ENCODE measurements around the gene SLC5A10. TPM values are rescaled to one million over a fixed set of nuclear protein-coding genes. Genes with fewer than 3 reads are reported as not detected.

SLC5A10 gene
- total and polyA plus RNA-seq, 2 experiments from 2014 or later, result 0.10 TPM; not detected in 1

DNA sequence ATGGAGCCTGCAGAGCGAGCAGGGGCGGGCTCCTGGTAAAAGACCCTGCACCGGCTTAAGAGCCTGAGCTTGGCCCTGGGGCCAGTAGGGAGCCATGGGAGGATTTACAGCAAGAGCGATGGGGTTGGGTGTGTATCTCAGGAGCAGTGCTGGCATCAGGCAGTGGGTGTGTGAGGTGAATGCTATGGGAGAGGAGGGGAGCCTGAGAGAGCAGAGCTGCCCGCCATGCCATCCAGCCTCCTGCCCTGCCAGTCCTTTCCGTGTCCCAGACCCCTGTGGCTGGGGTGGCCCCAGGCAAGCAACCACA is 29.3 kb downstream of the SLC5A10 start (continued):
- TF ChIP-seq, protein P1, sequence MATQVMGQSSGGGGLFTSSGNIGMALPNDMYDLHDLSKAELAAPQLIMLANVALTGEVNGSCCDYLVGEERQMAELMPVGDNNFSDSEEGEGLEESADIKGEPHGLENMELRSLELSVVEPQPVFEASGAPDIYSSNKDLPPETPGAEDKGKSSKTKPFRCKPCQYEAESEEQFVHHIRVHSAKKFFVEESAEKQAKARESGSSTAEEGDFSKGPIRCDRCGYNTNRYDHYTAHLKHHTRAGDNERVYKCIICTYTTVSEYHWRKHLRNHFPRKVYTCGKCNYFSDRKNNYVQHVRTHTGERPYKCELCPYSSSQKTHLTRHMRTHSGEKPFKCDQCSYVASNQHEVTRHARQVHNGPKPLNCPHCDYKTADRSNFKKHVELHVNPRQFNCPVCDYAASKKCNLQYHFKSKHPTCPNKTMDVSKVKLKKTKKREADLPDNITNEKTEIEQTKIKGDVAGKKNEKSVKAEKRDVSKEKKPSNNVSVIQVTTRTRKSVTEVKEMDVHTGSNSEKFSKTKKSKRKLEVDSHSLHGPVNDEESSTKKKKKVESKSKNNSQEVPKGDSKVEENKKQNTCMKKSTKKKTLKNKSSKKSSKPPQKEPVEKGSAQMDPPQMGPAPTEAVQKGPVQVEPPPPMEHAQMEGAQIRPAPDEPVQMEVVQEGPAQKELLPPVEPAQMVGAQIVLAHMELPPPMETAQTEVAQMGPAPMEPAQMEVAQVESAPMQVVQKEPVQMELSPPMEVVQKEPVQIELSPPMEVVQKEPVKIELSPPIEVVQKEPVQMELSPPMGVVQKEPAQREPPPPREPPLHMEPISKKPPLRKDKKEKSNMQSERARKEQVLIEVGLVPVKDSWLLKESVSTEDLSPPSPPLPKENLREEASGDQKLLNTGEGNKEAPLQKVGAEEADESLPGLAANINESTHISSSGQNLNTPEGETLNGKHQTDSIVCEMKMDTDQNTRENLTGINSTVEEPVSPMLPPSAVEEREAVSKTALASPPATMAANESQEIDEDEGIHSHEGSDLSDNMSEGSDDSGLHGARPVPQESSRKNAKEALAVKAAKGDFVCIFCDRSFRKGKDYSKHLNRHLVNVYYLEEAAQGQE (IDR thresholded peaks at IDR 0.05; ENCODE audit: unreplicated experiment), result no peak
- no peak for TF ChIP-seq STAT1 (IDR thresholded peaks at IDR 0.05; ENCODE audit: unreplicated experiment)

GRCh38 chr17:18981642-18982424 is 29.9 kb downstream of the SLC5A10 start:
- Histone ChIP-seq H3K4me3 (no peak overlapping the region), H2AFZ (no peak overlapping the region), H3K4me2 (no peak overlapping the region), H3K27me3 (ENCODE audit: insufficient read depth) (no peaks in the 10 kb centered on the region), H3K79me2 (replicated peaks; ENCODE audit: insufficient read depth) (no peaks in the 10 kb centered on the region), H3K4me1 (ENCODE audit: insufficient read depth) (no peaks in the 10 kb centered on the region), H3K27ac (ENCODE audit: low read depth) (no peak overlapping the region), H3K9me2 (ENCODE audit: insufficient read depth) (no peaks in the 10 kb centered on the region), H3F3A (replicated peaks; ENCODE audit: low read depth) (no peaks in the 10 kb centered on the region), H4K20me1 (replicated peaks; ENCODE audit: insufficient read depth) (peaks cover 6% of the 10 kb centered on the region; the same call in 1 of the 2 replicates), H3K36me3 (ENCODE audit: insufficient read depth) (no peaks in the 10 kb centered on the region)
- Mint-ChIP-seq H3K27ac (peak overlapping the region; percentile 90; the same call in 1 of the 2 replicates), H3K9me3 (no peaks in the 10 kb centered on the region), H3K4me3 (no peak overlapping the region), H3K4me1 (0 out of 3 replicates have a peak, but pooled peaks cover 2% of the 10 kb centered on the region), H3K27me3 (ENCODE audit: insufficient read depth, low read depth, poor library complexity) (peaks cover 20% of the 10 kb centered on the region), H3K36me3 (ENCODE audit: low read depth) (peaks cover 31% of the 10 kb centered on the region)
- peak; percentile 11 for ATAC-seq
- DNase-seq (ENCODE audit: low spot score), result no peak
- TF ChIP-seq ZNF331 (CRISPR knock-in tag; IDR thresholded peaks at IDR 0.05; ENCODE audit: low read depth) (no peak), POLR2AphosphoS5 (IDR thresholded peaks at IDR 0.05; ENCODE audit: low read depth) (no peak), ZNF462 (CRISPR knock-in tag; IDR thresholded peaks at IDR 0.05) (no peak), STAT1 (IDR thresholded peaks at IDR 0.05; ENCODE audit: unreplicated experiment) (no peak), NANOG (IDR thresholded peaks at IDR 0.05; ENCODE audit: borderline replicate concordance) (no peak), JUNB (IDR thresholded peaks at IDR 0.05; ENCODE audit: unreplicated experiment) (no peak), ETS1 (IDR thresholded peaks at IDR 0.05) (no peak), CREB1 (CRISPR knock-in tag; IDR thresholded peaks at IDR 0.05; ENCODE audit: low read depth) (no peak), EZH2phosphoT487 (IDR thresholded peaks at IDR 0.05; ENCODE audit: unreplicated experiment) (no peak), ZNF114 (CRISPR knock-in tag; IDR thresholded peaks at IDR 0.05) (no peak)
- TF ChIP-seq, protein P2, sequence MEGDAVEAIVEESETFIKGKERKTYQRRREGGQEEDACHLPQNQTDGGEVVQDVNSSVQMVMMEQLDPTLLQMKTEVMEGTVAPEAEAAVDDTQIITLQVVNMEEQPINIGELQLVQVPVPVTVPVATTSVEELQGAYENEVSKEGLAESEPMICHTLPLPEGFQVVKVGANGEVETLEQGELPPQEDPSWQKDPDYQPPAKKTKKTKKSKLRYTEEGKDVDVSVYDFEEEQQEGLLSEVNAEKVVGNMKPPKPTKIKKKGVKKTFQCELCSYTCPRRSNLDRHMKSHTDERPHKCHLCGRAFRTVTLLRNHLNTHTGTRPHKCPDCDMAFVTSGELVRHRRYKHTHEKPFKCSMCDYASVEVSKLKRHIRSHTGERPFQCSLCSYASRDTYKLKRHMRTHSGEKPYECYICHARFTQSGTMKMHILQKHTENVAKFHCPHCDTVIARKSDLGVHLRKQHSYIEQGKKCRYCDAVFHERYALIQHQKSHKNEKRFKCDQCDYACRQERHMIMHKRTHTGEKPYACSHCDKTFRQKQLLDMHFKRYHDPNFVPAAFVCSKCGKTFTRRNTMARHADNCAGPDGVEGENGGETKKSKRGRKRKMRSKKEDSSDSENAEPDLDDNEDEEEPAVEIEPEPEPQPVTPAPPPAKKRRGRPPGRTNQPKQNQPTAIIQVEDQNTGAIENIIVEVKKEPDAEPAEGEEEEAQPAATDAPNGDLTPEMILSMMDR (conservative IDR thresholded peaks at IDR 0.05; ENCODE audit: low read depth in 2 of 2), result no peak

Measured in GM23338 (cell line).